KOPT-K1 (cell line): ENCODE data around the gene KRT77.
"Not testable (repeated sequence)": the region's sequence is repeated elsewhere in the genome, so short reads cannot be mapped to it uniquely, and the experiment has no call there.

Source experiments
- H3K27ac ChIP-seq: fragments of 200-600 bp; sonication (generic); 2 replicates; pipeline ENCODE4 v1.5.1; 2016; ENCODE audit warnings: antibody characterized with exemption, mild to moderate bottlenecking, low read depth, low read length; ENCODE audit not compliant: poor library complexity, severe bottlenecking
- H3K36me3 ChIP-seq: fragments of 200-600 bp; sonication (generic); 2 replicates; pipeline ENCODE4 v1.5.1; 2017; ENCODE audit warnings: antibody characterized with exemption, mild to moderate bottlenecking, low read length, moderate library complexity; ENCODE audit not compliant: insufficient read depth
- H3K9me3 ChIP-seq: fragments of 200-600 bp; sonication (generic); 2 replicates; pipeline ENCODE4 v1.5.1; 2017; ENCODE audit warnings: antibody characterized with exemption, low read length, mild to moderate bottlenecking; ENCODE audit not compliant: insufficient read depth, poor library complexity, severe bottlenecking

Gene KRT77

DNA sequence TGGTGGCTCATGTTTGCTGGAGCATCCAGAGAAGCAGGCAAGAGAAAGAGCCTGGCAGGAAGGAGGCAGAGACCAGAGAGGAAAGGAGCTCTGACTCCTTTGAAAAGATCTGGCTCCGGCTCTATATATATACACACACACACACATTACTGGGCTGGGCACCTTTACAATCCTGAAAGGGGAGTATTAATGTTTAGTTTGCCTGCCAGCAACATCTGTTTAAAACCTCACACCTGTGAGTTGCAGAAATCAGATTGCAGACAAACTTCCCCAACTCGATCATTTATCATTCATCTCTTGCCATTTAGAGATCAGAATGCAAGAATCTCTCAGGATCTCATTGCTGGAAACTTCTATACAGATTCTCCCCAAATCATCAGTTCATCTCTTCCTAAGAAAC, at the start of gene KRT77:
Gene KRT77 (minus strand): TSS at position 101 of the 400 bp plus-strand sequence. CDS start 90 bp downstream, at position 11.
- H3K36me3 ChIP-seq: no peaks in the 10 kb centered on the region
- no peaks in the 10 kb centered on the region for H3K9me3 ChIP-seq
- no peak within 1 kb of the TSS for H3K27ac ChIP-seq

DNA sequence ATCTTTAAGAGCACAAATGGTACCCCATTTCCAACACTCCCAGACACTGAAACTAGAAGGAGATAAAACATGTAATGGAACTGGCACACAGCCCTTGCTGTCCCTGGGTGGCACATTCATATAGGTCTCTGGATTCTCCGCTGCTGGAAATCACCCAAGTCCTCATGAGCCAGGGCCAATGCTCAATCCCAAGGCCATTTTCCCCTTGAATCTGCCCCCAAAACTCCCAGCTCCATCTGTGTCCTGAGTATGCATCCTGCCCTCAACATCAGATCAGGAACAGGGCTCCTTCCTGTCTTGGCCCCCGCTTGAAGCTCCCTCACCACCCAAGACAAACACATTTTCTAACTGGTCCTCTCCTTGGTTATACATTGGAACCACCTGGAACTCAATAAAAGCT, 49.2 kb upstream of the KRT77 start:
- H3K27ac ChIP-seq: no peak overlapping the region
- no peaks in the 10 kb centered on the region for H3K36me3 ChIP-seq
- H3K9me3 ChIP-seq: no peaks in the 10 kb centered on the region

DNA sequence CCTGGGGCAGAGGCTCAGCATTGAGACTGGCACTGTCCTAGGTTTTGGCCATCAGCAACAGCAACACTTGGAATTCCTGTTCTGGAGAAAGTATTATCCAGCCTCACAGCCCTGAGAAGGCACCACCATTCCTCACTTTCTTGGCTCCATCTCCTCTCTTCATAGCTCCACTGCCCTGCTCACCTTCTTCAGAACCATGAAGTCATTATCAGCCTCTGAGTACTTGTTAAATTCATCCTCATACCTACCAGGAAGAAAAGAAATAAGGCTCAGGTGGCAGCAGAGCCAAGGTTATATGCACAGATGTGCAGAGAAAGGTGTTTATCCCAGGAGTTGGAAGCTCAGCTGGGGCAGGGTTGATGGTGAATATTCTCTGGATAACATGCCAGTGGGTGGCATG, 48.5 kb upstream of the KRT77 start:
- Histone ChIP-seq H3K36me3 (no peaks in the 10 kb centered on the region), H3K27ac (no peak overlapping the region), H3K9me3 (no peaks in the 10 kb centered on the region)

DNA sequence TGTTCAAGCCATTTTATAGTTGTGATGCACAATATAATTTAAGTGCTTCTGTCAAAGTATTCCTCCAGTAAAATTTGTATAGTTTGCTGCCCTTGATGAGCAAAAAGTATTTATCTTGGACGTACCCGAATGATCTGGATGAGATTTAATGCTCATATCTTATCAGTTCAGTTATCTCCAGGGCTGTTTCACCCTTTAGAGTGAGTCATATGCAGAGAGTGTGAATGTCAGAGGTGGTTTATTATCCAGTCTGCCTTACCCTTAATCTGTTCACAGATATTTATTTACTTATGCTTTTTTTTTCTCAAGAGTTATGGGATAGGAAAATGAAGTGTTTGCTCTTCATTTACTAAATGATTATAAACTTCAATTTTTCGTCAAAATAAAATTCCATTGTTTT, 47.2 kb upstream of the KRT77 start:
- H3K27ac ChIP-seq, H3K9me3 ChIP-seq, H3K36me3 ChIP-seq: not testable (repeated sequence)

DNA sequence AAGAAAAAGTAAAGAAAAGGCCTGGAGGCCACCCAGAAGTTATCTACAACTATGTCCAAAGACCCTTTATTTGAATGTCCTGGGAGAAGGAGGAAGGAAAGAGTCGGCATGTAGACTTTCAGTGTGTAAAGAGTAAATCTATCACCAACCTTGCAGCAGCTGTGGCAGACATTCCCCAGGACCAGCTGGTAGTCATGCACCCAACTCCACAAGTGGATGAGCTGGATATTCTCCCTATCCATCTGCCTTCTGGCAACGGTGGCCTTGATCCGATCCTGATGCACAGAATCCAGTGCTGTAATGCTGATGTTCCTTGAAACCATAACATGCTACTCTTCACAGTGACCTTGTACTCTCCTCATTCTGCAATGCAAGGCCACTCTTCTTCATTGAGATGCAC, 46.5 kb upstream of the KRT77 start:
- H3K27ac ChIP-seq: no peak overlapping the region
- no peaks in the 10 kb centered on the region for H3K9me3 ChIP-seq
- no peaks in the 10 kb centered on the region for H3K36me3 ChIP-seq

DNA sequence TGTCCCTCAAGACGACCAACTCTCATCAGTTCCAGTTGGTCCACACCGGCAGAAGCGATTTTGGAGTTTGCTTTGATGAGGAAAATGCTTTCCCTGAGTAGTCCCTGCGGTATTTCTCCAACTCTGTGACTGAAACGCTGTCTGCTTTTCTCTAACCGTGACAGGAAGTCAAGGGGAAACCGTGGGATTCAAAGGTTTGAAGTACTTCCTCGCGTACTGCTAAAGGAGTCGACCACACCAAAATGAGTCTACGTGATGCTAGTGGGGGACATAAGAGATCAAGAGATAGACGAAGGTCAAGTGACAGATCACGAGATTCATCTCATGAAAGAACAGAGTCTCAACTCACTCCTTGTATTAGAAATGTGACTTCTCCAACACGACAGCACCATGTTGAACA, 45.3 kb upstream of the KRT77 start:
- Histone ChIP-seq H3K36me3 (no peaks in the 10 kb centered on the region), H3K9me3 (no peaks in the 10 kb centered on the region), H3K27ac (no peak overlapping the region)

DNA sequence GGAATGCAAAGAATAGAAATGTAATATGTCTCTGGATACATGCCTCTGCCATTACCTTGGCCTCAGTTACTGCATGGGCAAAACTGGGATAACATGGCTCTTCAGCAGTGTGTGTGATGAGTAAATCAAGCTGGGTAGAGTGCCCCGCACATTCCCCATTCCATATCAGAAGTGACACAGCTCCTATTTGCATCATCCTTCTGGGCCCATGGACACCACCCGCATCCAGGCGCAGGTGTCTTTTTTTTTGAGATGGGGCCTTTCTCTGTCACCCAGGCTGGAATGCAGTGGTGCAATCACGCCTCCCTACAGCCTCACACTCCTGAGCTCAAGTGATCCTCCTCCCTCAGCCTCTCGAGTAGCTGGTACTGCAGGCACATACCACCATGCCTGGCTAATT, 42.2 kb upstream of the KRT77 start:
- H3K9me3 ChIP-seq: no peaks in the 10 kb centered on the region
- H3K36me3 ChIP-seq: no peaks in the 10 kb centered on the region
- no peak overlapping the region for H3K27ac ChIP-seq

DNA sequence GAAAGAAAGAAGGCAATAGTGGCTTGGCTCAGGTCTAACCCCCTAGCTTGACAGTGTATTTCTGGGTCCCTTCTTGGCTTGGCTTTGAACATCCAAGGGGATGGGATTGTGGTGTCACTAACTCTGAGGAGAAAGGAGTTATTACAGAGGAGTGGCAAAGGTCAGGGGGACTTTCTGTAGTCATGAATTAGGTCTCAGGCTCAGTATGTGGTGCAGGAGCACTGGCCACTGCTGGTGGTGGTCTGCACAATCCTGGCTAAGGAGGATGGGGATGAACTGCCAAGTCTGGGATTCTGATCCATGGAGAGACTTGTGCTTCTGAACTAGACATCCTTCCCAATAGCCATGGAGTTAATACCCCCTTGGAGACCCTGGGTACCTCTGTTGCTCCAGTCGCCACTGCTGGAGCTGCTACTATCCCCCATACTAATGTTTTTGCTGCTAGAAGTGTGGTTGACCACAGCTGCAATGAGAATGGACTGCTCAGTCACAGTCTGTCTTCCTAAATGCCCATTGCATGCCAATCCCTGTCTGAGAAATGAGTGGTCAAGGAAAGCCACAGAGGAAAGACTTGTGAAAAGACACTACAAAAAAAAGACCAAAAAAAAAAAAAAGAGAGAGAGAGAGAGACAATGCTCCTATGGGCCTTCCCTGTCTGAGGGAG, 41.3 kb upstream of the KRT77 start:
- Histone ChIP-seq H3K36me3 (no peaks in the 10 kb centered on the region), H3K9me3 (no peaks in the 10 kb centered on the region), H3K27ac (no peak overlapping the region)

DNA sequence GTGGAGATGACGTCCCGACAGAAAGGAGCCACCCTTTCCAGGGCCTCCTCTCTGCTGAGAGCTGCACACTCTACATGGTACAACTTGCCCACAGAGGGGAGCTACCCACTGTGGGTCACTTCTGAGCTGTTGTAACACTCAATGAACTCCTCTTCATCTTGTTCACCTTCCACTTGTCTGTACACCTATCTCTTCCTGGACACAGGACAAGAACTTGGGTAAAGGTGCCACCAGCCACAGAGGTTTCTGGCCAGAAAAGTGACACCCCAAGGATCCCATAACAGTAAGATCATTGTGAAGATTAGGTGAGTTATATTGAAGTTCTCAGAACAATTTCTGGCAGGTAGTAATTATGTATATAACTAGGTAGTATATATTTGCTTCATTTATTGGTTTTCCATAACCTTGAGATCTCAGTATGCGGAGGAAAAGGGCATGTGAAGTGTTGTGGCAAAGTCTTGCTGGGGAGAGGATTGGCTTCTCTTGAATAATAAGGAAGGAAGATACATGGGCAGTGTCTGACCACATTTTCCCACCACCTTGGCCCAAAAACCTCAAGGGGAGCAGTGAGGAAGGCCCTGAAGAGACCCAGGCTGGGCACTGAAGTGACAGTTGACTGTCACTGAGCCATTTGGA, 39.6 kb upstream of the KRT77 start:
- H3K36me3 ChIP-seq: no peaks in the 10 kb centered on the region

DNA sequence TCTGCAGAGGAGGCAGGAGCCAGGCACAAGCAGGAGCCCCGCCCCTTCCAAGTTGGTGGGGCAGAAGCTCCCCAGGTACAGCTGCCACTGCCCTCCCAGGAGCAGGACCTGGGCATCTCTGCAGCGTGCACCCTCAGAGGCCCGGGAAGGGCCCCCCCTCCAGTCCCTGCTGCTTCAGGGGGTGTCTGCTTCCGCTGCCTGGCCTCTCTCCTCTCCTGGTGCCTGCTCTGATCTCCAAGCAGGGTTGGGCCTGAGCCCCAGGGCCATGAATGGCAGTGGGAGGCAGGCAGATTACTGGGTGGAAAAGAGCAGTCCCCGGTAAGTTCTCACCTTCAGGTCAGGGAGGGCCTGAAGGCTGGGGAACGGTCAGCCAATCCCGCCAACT, 38.9 kb upstream of the KRT77 start:
- Histone ChIP-seq H3K36me3 (no peaks in the 10 kb centered on the region), H3K9me3 (no peaks in the 10 kb centered on the region)

More for the DNA sequence above, 39.6 kb upstream of the KRT77 start:
- no peak overlapping the region for H3K27ac ChIP-seq
- no peaks in the 10 kb centered on the region for H3K9me3 ChIP-seq

DNA sequence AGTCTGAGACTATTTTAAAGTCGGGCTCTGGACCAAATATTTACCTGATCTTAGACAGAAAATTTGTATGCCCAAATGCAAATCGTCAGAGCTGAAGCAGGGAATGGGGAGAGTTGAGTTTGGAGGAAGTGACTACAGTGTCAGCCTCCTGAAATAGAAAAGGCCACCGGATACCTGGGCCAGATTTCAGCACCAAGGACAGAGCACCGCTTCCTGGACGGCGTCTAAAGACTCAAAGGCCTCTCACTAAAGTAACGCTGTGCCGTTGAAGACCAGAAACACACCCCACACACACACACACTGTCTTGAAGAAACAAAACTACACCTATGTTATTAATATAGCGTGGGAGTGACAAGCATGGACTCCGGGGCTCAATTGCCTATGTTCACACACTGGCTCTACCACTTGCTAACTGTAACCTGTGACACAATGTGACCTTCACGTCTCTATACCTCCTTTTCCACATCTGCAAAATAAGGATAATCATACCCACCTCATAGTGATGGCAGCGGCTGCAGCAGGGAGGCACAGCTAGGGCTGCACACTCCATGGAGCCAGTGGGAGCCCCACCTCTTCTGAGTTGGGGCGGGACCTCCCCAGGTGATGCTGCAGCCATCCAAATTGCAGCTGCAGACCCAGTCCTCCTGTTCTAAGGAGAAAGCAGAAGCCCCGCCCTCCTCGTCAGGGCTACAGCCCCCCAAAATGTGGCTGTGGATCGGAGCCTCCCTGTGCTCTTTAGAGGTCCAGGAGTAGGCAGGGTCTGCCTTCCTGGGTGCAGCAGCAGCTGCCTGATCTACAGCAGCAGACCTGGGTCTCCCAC, 38.3 kb upstream of the KRT77 start:
- no peaks in the 10 kb centered on the region for H3K36me3 ChIP-seq
- no peak overlapping the region for H3K27ac ChIP-seq
- no peaks in the 10 kb centered on the region for H3K9me3 ChIP-seq

More for the DNA sequence above, 38.9 kb upstream of the KRT77 start:
- H3K27ac ChIP-seq: no peak overlapping the region

DNA sequence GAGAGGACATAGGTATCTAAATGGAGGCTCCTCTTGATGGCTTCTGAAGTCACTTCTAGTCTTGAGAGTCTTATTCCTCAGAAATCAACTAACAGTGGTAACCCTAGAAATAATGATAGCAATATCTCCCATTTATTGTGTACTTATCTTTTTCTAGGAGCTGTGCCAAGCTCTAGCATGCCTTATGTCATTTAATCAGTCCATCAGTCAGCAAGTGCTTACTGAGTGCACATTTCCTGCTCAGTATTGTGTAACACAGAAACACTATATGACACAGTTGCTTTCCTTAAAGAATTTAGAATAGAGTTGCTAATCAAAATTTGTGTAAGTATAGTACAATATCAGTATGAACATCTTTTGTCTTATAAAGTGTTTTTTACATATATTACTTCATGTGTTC, 37.3 kb upstream of the KRT77 start:
- Histone ChIP-seq H3K27ac (no peak overlapping the region), H3K9me3 (no peaks in the 10 kb centered on the region), H3K36me3 (no peaks in the 10 kb centered on the region)

DNA sequence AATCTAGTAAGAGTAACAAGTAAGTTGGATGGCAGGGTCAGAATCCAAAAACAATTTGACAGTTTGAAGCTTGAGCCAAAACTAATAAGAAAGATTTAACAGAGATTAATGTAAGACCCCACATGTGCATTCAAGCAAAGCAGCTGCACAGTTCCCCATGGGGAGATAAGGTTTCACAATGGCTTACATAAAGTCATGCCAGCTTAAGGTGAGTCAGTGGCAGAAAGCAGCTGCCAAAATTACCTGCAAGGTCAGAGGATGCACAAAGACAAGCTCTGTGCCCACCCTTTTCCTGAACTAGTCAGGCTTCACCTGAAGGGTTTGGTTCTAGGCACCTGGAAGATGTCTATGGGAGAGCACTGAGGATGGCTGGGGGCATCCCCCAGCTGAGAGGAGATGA, 36.6 kb upstream of the KRT77 start:
- Histone ChIP-seq H3K27ac (no peak overlapping the region), H3K9me3 (no peaks in the 10 kb centered on the region), H3K36me3 (no peaks in the 10 kb centered on the region)

DNA sequence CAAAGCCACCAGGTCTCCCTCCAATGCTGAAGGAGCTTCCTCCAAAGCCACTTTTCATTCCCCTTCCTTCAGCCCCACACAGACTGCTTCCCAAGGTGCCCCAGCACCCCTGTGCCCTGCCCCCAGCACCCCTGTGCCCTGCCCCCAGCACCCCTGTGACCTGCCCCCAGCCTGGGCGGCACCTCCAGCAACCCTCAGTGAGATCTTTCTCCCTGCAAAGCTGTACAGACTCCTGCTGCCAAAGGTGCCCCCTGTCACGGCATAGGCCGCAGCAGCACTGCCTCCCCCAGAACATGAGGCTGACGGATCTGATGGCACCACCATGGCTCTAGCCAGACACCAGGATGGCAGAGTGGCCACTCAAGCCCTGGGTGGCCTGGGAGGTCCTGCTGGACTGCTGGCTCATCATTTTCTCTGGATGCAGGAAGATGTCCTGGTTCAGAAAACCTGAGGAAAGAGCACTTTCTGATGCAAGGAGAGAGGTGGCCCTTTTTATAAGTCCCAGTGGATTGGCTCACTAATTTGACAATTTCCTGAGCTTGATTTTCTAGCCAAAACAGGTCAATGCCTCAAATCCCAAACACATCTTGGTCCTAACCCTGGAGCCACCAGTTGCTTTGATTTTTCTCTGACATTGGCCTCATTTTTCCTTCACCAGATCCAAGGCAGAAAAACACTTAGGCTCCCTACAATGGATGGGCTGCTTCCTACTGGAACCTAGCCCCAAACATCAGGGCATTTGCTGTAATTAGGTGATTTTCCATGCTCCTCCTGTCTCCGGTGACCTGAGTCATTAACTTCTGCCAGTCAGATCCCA, 32.7 kb upstream of the KRT77 start:
- Histone ChIP-seq H3K9me3 (no peaks in the 10 kb centered on the region), H3K27ac (no peak overlapping the region), H3K36me3 (no peaks in the 10 kb centered on the region)

DNA sequence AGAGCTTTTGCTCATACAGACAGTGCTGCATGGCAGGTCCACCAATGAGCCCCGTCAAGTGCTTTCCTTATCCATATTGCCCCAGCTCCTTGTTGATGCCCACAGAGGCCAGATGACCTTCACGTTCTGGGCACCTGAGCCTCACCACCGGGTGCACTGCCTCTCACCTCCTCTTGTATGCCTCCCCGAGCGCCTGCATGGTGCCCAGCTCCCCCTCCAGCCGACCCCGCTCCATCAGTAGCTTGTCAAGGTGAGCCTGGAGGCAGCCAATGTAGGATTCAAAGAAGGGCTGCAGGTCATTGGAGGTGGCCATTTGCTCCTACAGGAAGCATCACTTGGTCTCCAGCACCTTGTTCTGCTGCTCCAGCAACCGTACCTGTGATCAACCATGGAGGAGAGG, 31.8 kb upstream of the KRT77 start:
- Histone ChIP-seq H3K9me3 (no peaks in the 10 kb centered on the region), H3K36me3 (no peaks in the 10 kb centered on the region), H3K27ac (no peak overlapping the region)
